WTC11 (cell line): Measurements from ENCODE around the gene TBL1XR1. TPM values are rescaled to one million over a fixed set of nuclear protein-coding genes. Genes with fewer than 3 reads are reported as not detected.

Experiments used
- ATAC-seq: fragments of 200-7000 bp; cut with Tn5 transposase; 2 replicates; pipeline ENCODE4 v1.10.0; 2021; ENCODE audit warnings: mild to moderate bottlenecking, moderate library complexity
- CTCF ChIA-PET: fragments of 300-600 bp; sonication (Branson Sonifier 250); formaldehyde crosslinking; loops from one replicate; lab custom pipeline; 2021; ENCODE audit warnings: antibody characterized with exemption; lab: Charles Lee
- POLR2A ChIA-PET: fragments of 350-600 bp; sonication (Branson Sonifier 250); formaldehyde crosslinking; loops from one replicate; lab custom pipeline; 2021; ENCODE audit warnings: antibody characterized with exemption; lab: Charles Lee
- DNase-seq: peaks from one replicate; pipeline ENCODE4 v3.0.0; 2021; ENCODE audit warnings: low spot score
- H3K27ac Mint-ChIP-seq: 2 replicates; pipeline ENCODE4 v1.8.0; 2021; ENCODE audit warnings: mixed read lengths
- H3K27me3 Mint-ChIP-seq: 2 replicates; pipeline ENCODE4 v1.8.0; 2021; ENCODE audit warnings: low read depth, mild to moderate bottlenecking, moderate library complexity, mixed read lengths
- H3K36me3 Mint-ChIP-seq: 2 replicates; pipeline ENCODE4 v1.8.0; 2021; ENCODE audit warnings: mixed read lengths
- H3K4me1 Mint-ChIP-seq: 2 replicates; pipeline ENCODE4 v1.8.0; 2022; ENCODE audit warnings: mixed read lengths
- H3K4me3 Mint-ChIP-seq: 2 replicates; pipeline ENCODE4 v1.8.0; 2021; ENCODE audit warnings: mild to moderate bottlenecking, moderate library complexity, mixed read lengths
- H3K9me3 Mint-ChIP-seq: 2 replicates; pipeline ENCODE4 v1.8.0; 2021; ENCODE audit warnings: mixed read lengths
- CTCF ChIP-seq: fragments of 200-600 bp; IDR thresholded peaks from 2 replicates; pipeline ENCODE4 v1.8.0; 2022; ENCODE audit warnings: antibody characterized with exemption
- ESRRA ChIP-seq: sonication (generic); formaldehyde crosslinking; IDR thresholded peaks from 2 replicates; pipeline ENCODE4 v1.8.1; 2022; ENCODE audit warnings: mild to moderate bottlenecking, missing genetic modification reagents, borderline replicate concordance
- GABPB1 ChIP-seq: sonication (generic); formaldehyde crosslinking; IDR thresholded peaks from 2 replicates; pipeline ENCODE4 v1.8.1; 2023; ENCODE audit warnings: mild to moderate bottlenecking, missing genetic modification reagents
- GRHL2 ChIP-seq: fragments of 250-450 bp; sonication (Bioruptor Pico); IDR thresholded peaks from 2 replicates; pipeline ENCODE4 v1.8.0; 2022; ENCODE audit warnings: mild to moderate bottlenecking, moderate library complexity; ENCODE audit not compliant: insufficient replicate concordance, severe bottlenecking
- JAZF1 ChIP-seq: fragments of 250-450 bp; sonication (Bioruptor Pico); IDR thresholded peaks from 2 replicates; pipeline ENCODE4 v1.9.0; 2021; ENCODE audit warnings: moderate library complexity, mild to moderate bottlenecking, inconsistent platforms
- KAT7 ChIP-seq: sonication (generic); formaldehyde crosslinking; IDR thresholded peaks from 2 replicates; pipeline ENCODE4 v1.8.1; 2023; ENCODE audit warnings: missing genetic modification reagents, mild to moderate bottlenecking, borderline replicate concordance
- MYBL2 ChIP-seq: sonication (generic); formaldehyde crosslinking; IDR thresholded peaks from 2 replicates; pipeline ENCODE4 v1.8.1; 2023; ENCODE audit warnings: mild to moderate bottlenecking, moderate library complexity, missing genetic modification reagents
- NR3C1 ChIP-seq: sonication (generic); formaldehyde crosslinking; conservative IDR thresholded peaks from 2 replicates; pipeline ENCODE4 v1.8.1; 2023; ENCODE audit warnings: low read depth, mild to moderate bottlenecking, missing genetic modification reagents
- USF1 ChIP-seq: sonication (generic); formaldehyde crosslinking; IDR thresholded peaks from 2 replicates; pipeline ENCODE4 v1.8.0; 2022; ENCODE audit warnings: mild to moderate bottlenecking, missing genetic modification reagents
- total RNA-seq: library from RNA; stranded (reverse); gene quantifications from 3 replicates; pipeline ENCODE4 v1.2.3, GENCODE V29; 2021
- TF ChIP-seq, protein P1 (sequence below): sonication (generic); formaldehyde crosslinking; IDR thresholded peaks from 2 replicates; pipeline ENCODE4 v1.8.1; 2023; ENCODE audit warnings: mild to moderate bottlenecking, moderate library complexity, missing genetic modification reagents
- TF ChIP-seq, protein P2 (sequence below): sonication (generic); formaldehyde crosslinking; IDR thresholded peaks from 2 replicates; pipeline ENCODE4 v1.8.1; 2023; ENCODE audit warnings: mild to moderate bottlenecking, missing genetic modification reagents, borderline replicate concordance

The TBL1XR1 gene
- total RNA-seq, 1 experiment from 2014 or later = 148 TPM

DNA sequence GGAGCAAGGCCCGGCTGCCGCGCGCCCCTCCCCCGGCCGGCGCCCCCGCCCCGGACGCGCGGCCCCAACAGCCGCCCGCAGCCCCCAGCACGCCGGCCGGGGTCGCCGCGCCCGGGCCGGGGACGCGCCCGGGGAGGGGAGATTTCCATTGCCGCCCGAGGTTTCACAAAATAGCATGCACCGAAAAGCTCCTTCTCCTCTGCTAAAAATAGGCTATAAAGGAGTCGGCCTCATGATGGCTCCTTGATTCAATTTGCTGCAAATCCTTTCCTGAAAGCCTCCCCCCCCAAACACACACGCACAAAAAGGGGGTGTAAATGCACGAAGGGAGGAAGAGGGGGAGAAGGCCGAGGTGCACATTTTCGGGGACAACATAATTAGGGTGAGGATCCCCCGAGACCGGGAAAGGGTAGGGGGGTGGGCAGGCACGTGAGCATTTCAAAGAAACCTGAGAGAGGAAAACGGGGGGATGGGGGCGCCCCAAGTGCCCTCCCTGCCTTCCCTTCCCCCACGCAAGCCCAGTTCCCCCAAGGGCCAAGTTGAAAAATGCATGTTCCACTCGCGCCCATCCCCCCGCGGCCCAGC lies 734 bp downstream of the TBL1XR1 start:
- Mint-ChIP-seq H3K9me3 (no peaks in the 10 kb centered on the region), H3K4me1 (peaks cover 56% of the 10 kb centered on the region), H3K36me3 (no peaks in the 10 kb centered on the region), H3K27me3 (no peaks in the 10 kb centered on the region; the same call in 1 of the 2 replicates), H3K27ac (peak overlapping the region; percentile 98)
- ATAC-seq (no peak), DNase-seq (peak; percentile 21)
- POLR2A ChIA-PET = interaction anchor here (6.0 kb wide), 1 partner anchor 163 kb away, joined by 78 read pairs; no protein-coding TSS in a partner anchor
- CTCF ChIA-PET = interaction anchor here (1.1 kb wide), 2 partner anchors 146 to 163 kb away, joined by 4 to 11 read pairs; no protein-coding TSS in a partner anchor
- TF ChIP-seq MYBL2 (no peak), KAT7 (CRISPR knock-in tag) (0 out of 2 replicates have a peak, but pooled peaks have one; percentile 15)
- TF ChIP-seq, all 79 proteins: peak for 1
- peak overlapping the region; percentile 93 for H3K4me3 Mint-ChIP-seq

DNA sequence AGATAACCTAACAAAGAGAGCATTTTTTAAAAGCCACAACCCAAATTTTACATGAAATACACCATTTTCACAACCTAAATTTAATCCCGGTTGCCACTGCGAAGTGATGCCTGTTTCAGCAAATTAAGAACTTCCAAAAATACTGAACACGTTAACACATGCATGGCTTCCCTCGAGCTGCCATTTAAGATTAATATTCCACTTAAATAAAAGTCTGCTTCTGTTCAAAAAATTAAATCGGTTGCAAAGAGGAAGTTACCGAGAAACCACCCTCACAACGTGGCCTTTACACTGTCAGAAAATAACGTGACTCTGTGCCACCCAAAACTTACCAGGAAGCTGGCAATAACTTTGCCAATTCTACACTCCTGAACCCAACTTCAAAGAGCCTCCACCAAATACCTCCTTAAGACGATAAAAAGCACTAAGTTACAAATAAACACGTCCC lies 1.2 kb downstream of the TBL1XR1 start:
- peaks cover 61% of the 10 kb centered on the region for H3K4me1 Mint-ChIP-seq
- no peak for ATAC-seq
- peak overlapping the region; percentile 93 for H3K4me3 Mint-ChIP-seq
- H3K9me3 Mint-ChIP-seq = no peaks in the 10 kb centered on the region
- POLR2A ChIA-PET = interaction anchor here (6.0 kb wide), 1 partner anchor 164 kb away, joined by 78 read pairs; no protein-coding TSS in a partner anchor
- TF ChIP-seq USF1 = no peak
- TF ChIP-seq, protein P1, sequence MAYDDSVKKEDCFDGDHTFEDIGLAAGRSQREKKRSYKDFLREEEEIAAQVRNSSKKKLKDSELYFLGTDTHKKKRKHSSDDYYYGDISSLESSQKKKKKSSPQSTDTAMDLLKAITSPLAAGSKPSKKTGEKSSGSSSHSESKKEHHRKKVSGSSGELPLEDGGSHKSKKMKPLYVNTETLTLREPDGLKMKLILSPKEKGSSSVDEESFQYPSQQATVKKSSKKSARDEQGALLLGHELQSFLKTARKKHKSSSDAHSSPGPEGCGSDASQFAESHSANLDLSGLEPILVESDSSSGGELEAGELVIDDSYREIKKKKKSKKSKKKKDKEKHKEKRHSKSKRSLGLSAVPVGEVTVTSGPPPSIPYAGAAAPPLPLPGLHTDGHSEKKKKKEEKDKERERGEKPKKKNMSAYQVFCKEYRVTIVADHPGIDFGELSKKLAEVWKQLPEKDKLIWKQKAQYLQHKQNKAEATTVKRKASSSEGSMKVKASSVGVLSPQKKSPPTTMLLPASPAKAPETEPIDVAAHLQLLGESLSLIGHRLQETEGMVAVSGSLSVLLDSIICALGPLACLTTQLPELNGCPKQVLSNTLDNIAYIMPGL (CRISPR knock-in tag) = no peak
- TF ChIP-seq CTCF = no peak
- no peak for TF ChIP-seq NR3C1 (CRISPR knock-in tag)
- no peak for TF ChIP-seq JAZF1 (CRISPR knock-in tag)
- no peak for TF ChIP-seq KAT7 (CRISPR knock-in tag)
- TF ChIP-seq, protein P2, sequence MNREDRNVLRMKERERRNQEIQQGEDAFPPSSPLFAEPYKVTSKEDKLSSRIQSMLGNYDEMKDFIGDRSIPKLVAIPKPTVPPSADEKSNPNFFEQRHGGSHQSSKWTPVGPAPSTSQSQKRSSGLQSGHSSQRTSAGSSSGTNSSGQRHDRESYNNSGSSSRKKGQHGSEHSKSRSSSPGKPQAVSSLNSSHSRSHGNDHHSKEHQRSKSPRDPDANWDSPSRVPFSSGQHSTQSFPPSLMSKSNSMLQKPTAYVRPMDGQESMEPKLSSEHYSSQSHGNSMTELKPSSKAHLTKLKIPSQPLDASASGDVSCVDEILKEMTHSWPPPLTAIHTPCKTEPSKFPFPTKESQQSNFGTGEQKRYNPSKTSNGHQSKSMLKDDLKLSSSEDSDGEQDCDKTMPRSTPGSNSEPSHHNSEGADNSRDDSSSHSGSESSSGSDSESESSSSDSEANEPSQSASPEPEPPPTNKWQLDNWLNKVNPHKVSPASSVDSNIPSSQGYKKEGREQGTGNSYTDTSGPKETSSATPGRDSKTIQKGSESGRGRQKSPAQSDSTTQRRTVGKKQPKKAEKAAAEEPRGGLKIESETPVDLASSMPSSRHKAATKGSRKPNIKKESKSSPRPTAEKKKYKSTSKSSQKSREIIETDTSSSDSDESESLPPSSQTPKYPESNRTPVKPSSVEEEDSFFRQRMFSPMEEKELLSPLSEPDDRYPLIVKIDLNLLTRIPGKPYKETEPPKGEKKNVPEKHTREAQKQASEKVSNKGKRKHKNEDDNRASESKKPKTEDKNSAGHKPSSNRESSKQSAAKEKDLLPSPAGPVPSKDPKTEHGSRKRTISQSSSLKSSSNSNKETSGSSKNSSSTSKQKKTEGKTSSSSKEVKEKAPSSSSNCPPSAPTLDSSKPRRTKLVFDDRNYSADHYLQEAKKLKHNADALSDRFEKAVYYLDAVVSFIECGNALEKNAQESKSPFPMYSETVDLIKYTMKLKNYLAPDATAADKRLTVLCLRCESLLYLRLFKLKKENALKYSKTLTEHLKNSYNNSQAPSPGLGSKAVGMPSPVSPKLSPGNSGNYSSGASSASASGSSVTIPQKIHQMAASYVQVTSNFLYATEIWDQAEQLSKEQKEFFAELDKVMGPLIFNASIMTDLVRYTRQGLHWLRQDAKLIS (CRISPR knock-in tag) = no peak
- TF ChIP-seq, all 79 proteins: peak for 0
- H3K27ac Mint-ChIP-seq = peak overlapping the region; percentile 98
- DNase-seq = no peak
- CTCF ChIA-PET = no interaction called here
- H3K27me3 Mint-ChIP-seq = no peaks in the 10 kb centered on the region; the same call in 1 of the 2 replicates
- H3K36me3 Mint-ChIP-seq = no peaks in the 10 kb centered on the region

- no peak for TF ChIP-seq ESRRA (CRISPR knock-in tag)
- no peak for TF ChIP-seq GABPB1 (CRISPR knock-in tag)
- no peak for TF ChIP-seq GRHL2 (CRISPR knock-in tag)
- H3K4me1 Mint-ChIP-seq = peaks cover 67% of the 10 kb centered on the region
These were observed 1.9 kb downstream of the TBL1XR1 start for GRCh38 chr3:177195242-177195991.

More at GRCh38 chr3:177195242-177195991, 1.9 kb downstream of the TBL1XR1 start:
- Mint-ChIP-seq H3K27ac (peak overlapping the region; percentile 98), H3K27me3 (no peaks in the 10 kb centered on the region; the same call in 1 of the 2 replicates), H3K36me3 (no peaks in the 10 kb centered on the region), H3K4me3 (peak overlapping the region; percentile 93), H3K9me3 (no peaks in the 10 kb centered on the region)
- DNase-seq = no peak
- POLR2A ChIA-PET = interaction anchor here (6.0 kb wide), 1 partner anchor 164 kb away, joined by 78 read pairs; no protein-coding TSS in a partner anchor
- no peak for ATAC-seq
- CTCF ChIA-PET = no interaction called here
